ENCODE data around the gene ZNF318.

The ZNF318 gene

DNA sequence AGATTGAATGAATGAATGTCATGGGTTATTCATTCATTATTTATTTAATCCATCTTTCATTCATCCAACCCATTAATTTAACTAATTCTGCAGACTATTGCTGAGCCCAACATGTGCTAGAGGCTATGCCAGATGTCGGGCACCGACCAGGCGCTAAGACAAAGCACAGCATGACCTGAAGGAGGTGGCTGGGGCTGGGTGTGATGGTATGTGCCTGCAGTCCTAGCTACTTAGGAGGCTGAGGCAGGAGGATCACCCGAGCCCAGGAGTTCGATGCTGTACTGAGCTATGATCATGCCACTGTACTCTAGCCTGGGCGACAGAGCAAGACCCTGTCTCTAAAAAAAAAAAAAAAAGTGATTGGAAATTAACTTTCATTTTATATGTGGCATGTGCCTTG, 77.1 kb downstream of the ZNF318 start:
- FAIRE-seq (no peak), DNase-seq (ENCODE audit: insufficient read length, low spot score) (no peak)
- TF ChIP-seq CTCF (IDR thresholded peaks at IDR 0.05; ENCODE audit: insufficient read depth, missing control alignments) = no peak

DNA sequence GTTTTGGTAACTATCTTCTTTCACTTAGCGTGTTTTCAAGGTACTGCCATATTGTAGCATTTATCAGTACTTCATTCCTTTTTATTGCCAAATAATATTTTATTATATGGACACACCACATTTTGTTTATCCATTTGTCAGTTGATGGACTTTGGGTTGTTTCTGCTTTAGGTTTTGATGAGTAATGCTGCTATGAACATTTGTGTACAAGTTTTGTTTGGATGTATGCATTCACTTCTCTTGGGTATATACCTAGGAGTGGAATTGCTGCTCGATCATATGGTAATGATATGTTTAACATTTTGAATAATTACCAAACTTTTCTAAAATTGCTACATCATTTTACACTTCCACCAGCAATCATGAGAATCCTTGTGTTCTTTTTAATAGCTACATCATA, 77.7 kb downstream of the ZNF318 start:
- FAIRE-seq (no peak), DNase-seq (ENCODE audit: insufficient read length, low spot score) (no peak)
- TF ChIP-seq CTCF (IDR thresholded peaks at IDR 0.05; ENCODE audit: insufficient read depth, missing control alignments) = no peak

DNA sequence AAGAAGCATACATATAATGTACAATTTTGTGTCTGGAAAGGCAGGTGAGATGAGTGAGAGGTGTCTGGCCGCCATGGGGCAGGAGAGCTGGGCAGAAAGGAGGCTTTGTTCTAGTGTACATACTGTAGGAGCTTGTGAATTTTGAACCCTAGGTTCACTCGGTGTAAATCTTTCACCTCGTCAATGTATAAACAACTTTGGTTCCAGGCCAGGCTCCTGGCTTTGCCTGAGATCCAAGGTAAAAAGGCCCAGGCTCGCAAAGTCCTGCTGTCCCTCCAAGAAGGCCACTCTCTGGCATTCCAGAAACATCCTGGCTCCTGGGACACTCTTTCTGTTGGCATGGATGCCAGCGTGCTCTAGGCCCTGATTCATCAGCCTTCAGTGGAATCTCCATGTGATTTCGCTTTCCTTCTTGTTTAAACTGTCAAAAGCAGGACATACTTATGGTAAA, 78.5 kb downstream of the ZNF318 start:
- FAIRE-seq (no peak), DNase-seq (ENCODE audit: insufficient read length, low spot score) (no peak)
- TF ChIP-seq CTCF (IDR thresholded peaks at IDR 0.05; ENCODE audit: insufficient read depth, missing control alignments) = no peak

- no peak for TF ChIP-seq CTCF (IDR thresholded peaks at IDR 0.05; ENCODE audit: insufficient read depth, missing control alignments)
- FAIRE-seq (no peak), DNase-seq (ENCODE audit: insufficient read length, low spot score) (no peak)
Observed at GRCh38 chr6:43290339-43290904, 79.0 kb downstream of the ZNF318 start.

- DNase-seq (ENCODE audit: insufficient read length, low spot score) (no peak), FAIRE-seq (no peak)
- TF ChIP-seq CTCF (IDR thresholded peaks at IDR 0.05; ENCODE audit: insufficient read depth, missing control alignments) = no peak
Observed at GRCh38 chr6:43287717-43288679, 81.4 kb downstream of the ZNF318 start.

GRCh38 chr6:43286980-43287716, 82.3 kb downstream of the ZNF318 start:
- DNase-seq (ENCODE audit: insufficient read length, low spot score) = no peak
- FAIRE-seq = no peak
- peak; percentile 20 for TF ChIP-seq CTCF (IDR thresholded peaks at IDR 0.05; ENCODE audit: insufficient read depth, missing control alignments)

Data from D721Med (cell line).